A549 (cell line): ENCODE results near the gene TMTC2. TPM values are rescaled to one million over a fixed set of nuclear protein-coding genes. Genes with fewer than 3 reads are reported as not detected.
"Not testable (repeated sequence)": the region's sequence is repeated elsewhere in the genome, so short reads cannot be mapped to it uniquely, and the experiment has no call there.

Experiments used
- ATAC-seq, 2 experiments: fragments of 200-7000 bp in 1 of 2; fragments of >200 bp in 1 of 2; cut with Nextera tagmentation in 1 of 2; cut with Tn5 transposase in 1 of 2; 3 replicates each; pipeline versions ENCODE4 v1.8.0 to v1.9.1; 2018 to 2020; ENCODE audit warnings: mild to moderate bottlenecking in 1 of 2, moderate library complexity in 1 of 2
- CTCF ChIA-PET: fragments of 300-600 bp; sonication (Branson Sonifier 250); formaldehyde crosslinking; extraction: SDS; loops from one replicate; lab custom pipeline; 2021; ENCODE audit warnings: antibody characterized with exemption, inconsistent platforms; lab: Yijun Ruan, JAX
- POLR2A ChIA-PET: fragments of 350-600 bp; formaldehyde crosslinking; extraction: SDS; loops from one replicate; lab custom pipeline; 2021; ENCODE audit warnings: antibody characterized with exemption, inconsistent platforms; lab: Yijun Ruan, JAX
- DNase-seq, 2 experiments: peaks; one replicate each; pipeline versions ENCODE4 v3.0.0 to v3.0.0-alpha.2; 2011 to 2016; ENCODE audit warnings: low read depth in 1 of 2, low spot score in 1 of 2
- FAIRE-seq: peaks from 2 replicates; lab custom pipeline; 2011; peaks lifted over from hg19 to GRCh38; lab: Jason Lieb, UNC
- H3K27ac ChIP-seq, 2 experiments: fragments of >200 bp; sonication (Bioruptor Twin); formaldehyde crosslinking; 3 replicates each; pipeline ENCODE4 v1.5.1; 2016 to 2017
- H3K4me1 ChIP-seq: fragments of >200 bp; sonication (Bioruptor Twin); formaldehyde crosslinking; 3 replicates; pipeline ENCODE4 v1.6.1; 2016
- H3K4me2 ChIP-seq: fragments of >200 bp; sonication (Bioruptor Twin); formaldehyde crosslinking; 3 replicates; pipeline ENCODE4 v1.6.1; 2016
- H3K4me3 ChIP-seq: fragments of >200 bp; sonication (Bioruptor Twin); formaldehyde crosslinking; 3 replicates; pipeline ENCODE4 v1.5.1; 2016
- H3K9me3 ChIP-seq: fragments of >200 bp; sonication (Bioruptor Twin); formaldehyde crosslinking; 3 replicates; pipeline ENCODE4 v1.6.1; 2016
- BCL3 ChIP-seq: fragments of >200 bp; sonication (Bioruptor Twin); formaldehyde crosslinking; IDR thresholded peaks from 3 replicates; pipeline ENCODE4 v1.6.1; 2016
- CHD2 ChIP-seq: fragments of 150-350 bp; IDR thresholded peaks from 2 replicates; pipeline ENCODE4 v1.6.1; 2014; ENCODE audit warnings: low read length; ENCODE audit not compliant: partially characterized antibody
- CTCF ChIP-seq: fragments of >200 bp; sonication (Bioruptor Twin); formaldehyde crosslinking; IDR thresholded peaks from 3 replicates; pipeline ENCODE4 v1.5.1; 2016
- E2F6 ChIP-seq: IDR thresholded peaks from 2 replicates; pipeline ENCODE4 v1.6.1; 2012; ENCODE audit warnings: low read depth, borderline replicate concordance
- HES2 ChIP-seq: fragments of >200 bp; sonication (Bioruptor Twin); formaldehyde crosslinking; IDR thresholded peaks from 2 replicates; pipeline ENCODE4 v1.6.1; 2016
- HEYL ChIP-seq: fragments of 250-450 bp; sonication (Bioruptor Pico); IDR thresholded peaks from 2 replicates; pipeline ENCODE4 v1.8.0; 2021; ENCODE audit warnings: mild to moderate bottlenecking, moderate library complexity
- HOXB5 ChIP-seq: fragments of 250-450 bp; sonication (Bioruptor Pico); IDR thresholded peaks from 2 replicates; pipeline ENCODE4 v1.5.0; 2020; ENCODE audit warnings: mild to moderate bottlenecking, moderate library complexity
- JUNB ChIP-seq: fragments of >200 bp; sonication (Bioruptor Twin); formaldehyde crosslinking; IDR thresholded peaks from 2 replicates; pipeline ENCODE4 v1.6.1; 2016
- KDM1A ChIP-seq: fragments of 200-600 bp; sonication (generic); IDR thresholded peaks from 2 replicates; pipeline ENCODE4 v1.6.1; 2016; ENCODE audit warnings: low read depth, mild to moderate bottlenecking
- KDM5A ChIP-seq: fragments of 200-600 bp; sonication (generic); IDR thresholded peaks from 2 replicates; pipeline ENCODE4 v1.6.1; 2016; ENCODE audit warnings: antibody characterized with exemption, mild to moderate bottlenecking
- MAFK ChIP-seq: fragments of 450-650 bp; IDR thresholded peaks from 2 replicates; pipeline ENCODE4 v1.6.1; 2014; ENCODE audit not compliant: partially characterized antibody
- NPAS2 ChIP-seq: fragments of 250-450 bp; sonication (Bioruptor Pico); IDR thresholded peaks from 2 replicates; pipeline ENCODE4 v1.8.0; 2022; ENCODE audit warnings: mild to moderate bottlenecking, moderate library complexity, borderline replicate concordance
- PBX3 ChIP-seq: IDR thresholded peaks from 2 replicates; pipeline ENCODE4 v1.6.1; 2012
- RAD21 ChIP-seq, 2 experiments: fragments of >200 bp in 1 of 2; sonication (Bioruptor Twin) in 1 of 2; formaldehyde crosslinking in 1 of 2; IDR thresholded peaks in 1 of 2; conservative IDR thresholded peaks in 1 of 2; 2 replicates in 1 of 2; 3 replicates in 1 of 2; pipeline ENCODE4 v1.6.1; 2012 to 2018; ENCODE audit warnings: inconsistent platforms in 1 of 2
- REST ChIP-seq: fragments of 200-600 bp; sonication (generic); IDR thresholded peaks from 2 replicates; pipeline ENCODE4 v1.6.1; 2016; ENCODE audit warnings: antibody characterized with exemption, mild to moderate bottlenecking, moderate library complexity
- RFX5 ChIP-seq: fragments of 450-650 bp; IDR thresholded peaks from 2 replicates; pipeline ENCODE4 v1.7.1; 2014; ENCODE audit warnings: antibody characterized with exemption, mild to moderate bottlenecking, moderate library complexity
- RNF2 ChIP-seq: fragments of 200-600 bp; sonication (generic); IDR thresholded peaks from 2 replicates; pipeline ENCODE4 v1.6.1; 2016; ENCODE audit warnings: low read depth, mild to moderate bottlenecking, antibody characterized with exemption, moderate library complexity, borderline replicate concordance
- TFCP2L1 ChIP-seq: fragments of 250-450 bp; sonication (Bioruptor Pico); IDR thresholded peaks from 2 replicates; pipeline ENCODE4 v1.5.0; 2021; ENCODE audit warnings: mild to moderate bottlenecking
- WGBS: methylation state at CpG from one replicate; pipeline ENCODE4 v1.1.6; 2017; ENCODE audit errors: missing lambda C conversion rate; 5-methylcytosine and 5-hydroxymethylcytosine counted together
- polyA plus RNA-seq, 4 experiments: library from polyadenylated mRNA; depleted of rRNA in 3 of 4; stranded (reverse); fragments of >200 nt; fragmentation: RNase III in 1 of 4; extraction: RNeasy Plus Mini Kit Qiagen cat#74134 plus additional on column Dnase treatment in 1 of 4; gene quantifications; 2 replicates in 3 of 4; 3 replicates in 1 of 4; pipeline ENCODE4 v1.2.3, GENCODE V29; 2011 to 2017

The TMTC2 gene
- polyA plus RNA-seq, 2 of the 4 experiments (the other 2 are of a cell fraction): 1.8 to 5.3 TPM

GRCh38 chr12:82758749-82759330 is 72.1 kb downstream of the TMTC2 start:
- 72% methylated on average over 3 of the region's 3 CpGs for WGBS
- DNase-seq (peak in 1 of 2 experiments; percentile 12), ATAC-seq (no peak), FAIRE-seq (no peak)
- Histone ChIP-seq H3K9me3 (no peaks in the 10 kb centered on the region), H3K4me2 (no peak overlapping the region), H3K4me3 (no peak overlapping the region), H3K27ac (no peak overlapping the region), H3K4me1 (no peaks in the 10 kb centered on the region)
- no peak for TF ChIP-seq CHD2
- peak in 1 of 2 experiments; percentile 26; a peak in 1 of 5 replicates for TF ChIP-seq RAD21 (conservative IDR thresholded peaks at IDR 0.05 in 1 of 2, IDR thresholded peaks at IDR 0.05 in 1 of 2)
- CTCF ChIA-PET: no interaction called here
- POLR2A ChIA-PET: no interaction called here

- Histone ChIP-seq H3K4me2 (no peak overlapping the region), H3K9me3 (no peaks in the 10 kb centered on the region), H3K4me3 (no peak overlapping the region), H3K27ac (no peak overlapping the region), H3K4me1 (no peaks in the 10 kb centered on the region)
- FAIRE-seq: no peak
- TF ChIP-seq E2F6: no peak
- TF ChIP-seq RNF2: no peak
- no peak for TF ChIP-seq HOXB5 (CRISPR knock-in tag)
- TF ChIP-seq NPAS2 (CRISPR knock-in tag): no peak
- no peak for TF ChIP-seq HEYL (CRISPR knock-in tag)
- no peak for TF ChIP-seq TFCP2L1
- TF ChIP-seq MAFK: no peak
- TF ChIP-seq BCL3: no peak
- TF ChIP-seq CTCF: no peak
- WGBS: 85% methylated on average over 3 of the region's 3 CpGs
- ChIA-PET CTCF (no interaction called here), POLR2A (interaction anchor here (0.6 kb wide), 1 partner anchor 369 kb away, joined by 4 read pairs; no protein-coding TSS in a partner anchor)
- no peak for ATAC-seq
- DNase-seq: no peak
Measured at GRCh38 chr12:82760423-82760822, 73.7 kb downstream of the TMTC2 start.

GRCh38 chr12:82765206-82765605 is 78.5 kb downstream of the TMTC2 start:
- DNase-seq, ATAC-seq, H3K4me3 ChIP-seq, H3K27ac ChIP-seq, H3K4me2 ChIP-seq, H3K4me1 ChIP-seq, FAIRE-seq, H3K9me3 ChIP-seq, POLR2A ChIA-PET: not testable (repeated sequence)
- CTCF ChIA-PET: interaction anchor here (0.9 to 1.0 kb wide), 2 partner anchors 11 to 14 kb away, joined by 3 to 6 read pairs; no protein-coding TSS in a partner anchor
- WGBS: 86% methylated on average over 7 of the region's 7 CpGs

GRCh38 chr12:82765971-82766705 is 79.4 kb downstream of the TMTC2 start:
- no peaks in the 10 kb centered on the region for H3K9me3 ChIP-seq
- H3K27ac ChIP-seq: no peak overlapping the region
- no peak overlapping the region for H3K4me3 ChIP-seq
- ChIA-PET CTCF (interaction anchor here (1.5 kb wide), 1 partner anchor 13 kb away, joined by 9 read pairs; no protein-coding TSS in a partner anchor), POLR2A (no interaction called here)
- DNase-seq (no peak), ATAC-seq (no peak), FAIRE-seq (no peak)
- no peak overlapping the region for H3K4me2 ChIP-seq
- H3K4me1 ChIP-seq: no peaks in the 10 kb centered on the region
- 72% methylated on average over 5 of the region's 5 CpGs for WGBS
- no peak for TF ChIP-seq TFCP2L1
- no peak for TF ChIP-seq CHD2
- TF ChIP-seq REST: no peak
- no peak for TF ChIP-seq PBX3
- no peak for TF ChIP-seq HES2
- TF ChIP-seq RFX5: no peak
- no peak for TF ChIP-seq RNF2
- TF ChIP-seq KDM5A: no peak
- TF ChIP-seq KDM1A: no peak
- TF ChIP-seq JUNB: no peak
- no peak for TF ChIP-seq NPAS2 (CRISPR knock-in tag)
